Osteoblast (primary cell): ENCODE results near the gene CLTC. TPM values are rescaled to one million over a fixed set of nuclear protein-coding genes. Genes with fewer than 3 reads are reported as not detected.

Experiments
- DNase-seq: peaks from one replicate; pipeline ENCODE4 v3.0.0; 2011; ENCODE audit warnings: low spot score, mixed read lengths; ENCODE audit not compliant: insufficient read length; ENCODE audit errors: missing footprints
- H2AFZ ChIP-seq: 2 replicates; pipeline ENCODE4 v1.6.0; 2011; ENCODE audit warnings: mild to moderate bottlenecking, low read length
- H3K27ac ChIP-seq: 2 replicates; pipeline ENCODE4 v1.5.1; 2011; ENCODE audit warnings: mild to moderate bottlenecking, low read depth, low read length, moderate library complexity
- H3K27me3 ChIP-seq: 2 replicates; pipeline ENCODE4 v1.6.0; 2012; ENCODE audit warnings: mild to moderate bottlenecking, control low read depth, inconsistent platforms, low read length, moderate library complexity; ENCODE audit not compliant: insufficient read depth
- H3K36me3 ChIP-seq: 2 replicates; pipeline ENCODE4 v1.5.1; 2011; ENCODE audit warnings: mild to moderate bottlenecking, low read length, control low read depth, moderate library complexity; ENCODE audit not compliant: insufficient read depth
- H3K4me1 ChIP-seq: 2 replicates; pipeline ENCODE4 v1.5.1; 2011; ENCODE audit warnings: mild to moderate bottlenecking, low read length, control low read depth, moderate library complexity; ENCODE audit not compliant: insufficient read depth
- H3K4me2 ChIP-seq: 2 replicates; pipeline ENCODE4 v1.6.0; 2011; ENCODE audit warnings: mild to moderate bottlenecking, low read length; ENCODE audit not compliant: insufficient read depth
- H3K4me3 ChIP-seq: fragments of 200-600 bp; sonication (generic); 3 replicates; pipeline ENCODE4 v1.5.1; 2012; ENCODE audit warnings: mild to moderate bottlenecking, low read length, inconsistent platforms; ENCODE audit not compliant: insufficient read depth
- H3K79me2 ChIP-seq: 2 replicates; pipeline ENCODE4 v1.6.0; 2012; ENCODE audit warnings: mild to moderate bottlenecking, low read length, control low read depth, inconsistent platforms; ENCODE audit not compliant: insufficient read depth
- H3K9me3 ChIP-seq: 2 replicates; pipeline ENCODE4 v1.5.1; 2011; ENCODE audit warnings: low read depth, low read length, control low read depth
- H4K20me1 ChIP-seq: 2 replicates; pipeline ENCODE4 v1.6.0; 2012; ENCODE audit warnings: mild to moderate bottlenecking, low read length, control low read depth; ENCODE audit not compliant: insufficient read depth
- CTCF ChIP-seq: IDR thresholded peaks from 2 replicates; pipeline ENCODE4 v1.5.1; 2011; ENCODE audit warnings: mild to moderate bottlenecking, low read depth, low read length, moderate library complexity; ENCODE audit errors: extremely low read depth
- total RNA-seq: library from RNA; depleted of rRNA; stranded (reverse); fragments of >200 nt; gene quantifications from 2 replicates; pipeline ENCODE4 v1.2.3, GENCODE V29; 2012

Gene CLTC
- total RNA-seq, 1 donor, result 518 TPM

DNA sequence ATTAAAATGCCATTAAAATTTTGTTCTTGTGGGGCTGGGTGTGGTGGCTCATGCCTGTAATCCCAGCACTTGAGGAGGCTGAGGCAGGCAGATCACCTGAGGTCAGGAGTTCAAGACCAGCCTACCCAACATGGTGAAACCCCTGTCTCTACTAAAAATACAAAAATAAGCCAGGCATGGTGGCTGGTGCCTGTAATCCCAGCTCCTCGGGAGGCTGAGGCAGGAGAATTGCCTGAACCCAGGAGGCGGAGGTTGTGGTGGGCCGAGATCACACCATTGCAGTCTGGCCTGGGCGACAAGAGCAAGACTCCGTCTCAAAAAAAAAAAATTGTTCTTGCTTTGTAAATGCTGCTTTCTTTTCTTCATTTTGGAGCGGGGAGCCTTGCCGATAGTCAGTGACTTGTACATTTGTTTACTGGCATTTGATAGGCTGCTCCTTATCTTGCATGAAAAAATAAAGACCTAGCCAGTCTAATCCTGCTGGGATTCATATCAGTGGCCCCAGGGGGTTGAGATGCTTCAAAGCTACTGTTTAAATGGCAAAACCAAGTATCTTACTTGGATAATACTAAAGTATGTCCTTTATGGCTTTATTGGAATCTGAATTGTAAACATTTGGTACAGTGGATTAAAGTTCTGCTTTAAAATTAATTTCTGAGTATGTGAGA is 3.3 kb upstream of the CLTC start:
- no peak overlapping the region for H3K4me3 ChIP-seq
- peaks cover 20% of the 10 kb centered on the region for H3K79me2 ChIP-seq
- H3K36me3 ChIP-seq, result no peaks in the 10 kb centered on the region
- H3K4me1 ChIP-seq, result peaks cover 13% of the 10 kb centered on the region
- no peak for DNase-seq
- no peaks in the 10 kb centered on the region for H3K9me3 ChIP-seq
- H3K27ac ChIP-seq, result no peak overlapping the region
- no peak for TF ChIP-seq CTCF
- H3K4me2 ChIP-seq, result no peak overlapping the region
- no peak overlapping the region for H2AFZ ChIP-seq
- H3K27me3 ChIP-seq, result no peaks in the 10 kb centered on the region
- H4K20me1 ChIP-seq, result peaks cover 8% of the 10 kb centered on the region

DNA sequence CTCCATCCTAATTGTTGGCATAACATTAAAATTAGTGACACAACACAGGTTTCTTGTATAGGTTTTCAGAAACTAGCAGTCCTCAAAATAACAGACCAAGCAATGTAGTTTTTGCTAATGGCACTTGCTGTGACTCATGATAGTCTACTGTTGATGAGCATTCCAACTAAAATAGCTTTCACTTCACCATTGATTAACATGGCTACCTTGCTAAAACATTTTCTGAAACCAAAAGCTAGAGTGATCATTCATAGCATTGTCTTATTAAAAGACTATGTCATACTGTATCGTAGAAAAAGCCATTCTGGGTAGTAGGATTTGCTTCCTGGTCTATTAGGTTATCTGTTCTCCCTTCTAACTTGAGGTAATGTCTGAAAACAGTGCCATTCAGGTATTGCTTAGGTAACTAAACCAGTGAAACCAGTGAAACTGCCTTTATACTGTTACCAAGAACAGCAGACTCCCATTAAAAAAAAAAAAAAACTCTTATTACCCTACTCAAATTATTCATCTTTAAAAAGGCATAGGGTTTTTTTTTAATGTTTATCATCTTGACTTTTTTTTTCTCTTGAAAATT is 2.5 kb upstream of the CLTC start:
- Histone ChIP-seq H3K4me3 (no peak overlapping the region), H2AFZ (peak overlapping the region; percentile 1), H3K27ac (no peak overlapping the region)

GRCh38 chr17:59619035-59619297 is 729 bp upstream of the CLTC start:
- DNase-seq, result peak; percentile 94
- H3K4me1 ChIP-seq, result peaks cover 38% of the 10 kb centered on the region
- TF ChIP-seq CTCF, result no peak
- no peaks in the 10 kb centered on the region for H3K36me3 ChIP-seq
- peaks cover 34% of the 10 kb centered on the region for H4K20me1 ChIP-seq
- H3K27me3 ChIP-seq, result no peaks in the 10 kb centered on the region
- no peaks in the 10 kb centered on the region for H3K9me3 ChIP-seq
- peak overlapping the region; percentile 90 for H2AFZ ChIP-seq
- peaks cover 46% of the 10 kb centered on the region for H3K79me2 ChIP-seq
- H3K4me2 ChIP-seq, result peak overlapping the region; percentile 97
- peak overlapping the region; percentile 99 for H3K4me3 ChIP-seq
- peak overlapping the region; percentile 99 for H3K27ac ChIP-seq

More for the DNA sequence above, 2.5 kb upstream of the CLTC start:
- Histone ChIP-seq H3K4me2 (peak overlapping the region; percentile 0), H4K20me1 (peaks cover 17% of the 10 kb centered on the region), H3K27me3 (no peaks in the 10 kb centered on the region), H3K4me1 (peaks cover 20% of the 10 kb centered on the region), H3K79me2 (peaks cover 29% of the 10 kb centered on the region), H3K36me3 (no peaks in the 10 kb centered on the region), H3K9me3 (no peaks in the 10 kb centered on the region)
- TF ChIP-seq CTCF, result no peak
- no peak for DNase-seq

DNA sequence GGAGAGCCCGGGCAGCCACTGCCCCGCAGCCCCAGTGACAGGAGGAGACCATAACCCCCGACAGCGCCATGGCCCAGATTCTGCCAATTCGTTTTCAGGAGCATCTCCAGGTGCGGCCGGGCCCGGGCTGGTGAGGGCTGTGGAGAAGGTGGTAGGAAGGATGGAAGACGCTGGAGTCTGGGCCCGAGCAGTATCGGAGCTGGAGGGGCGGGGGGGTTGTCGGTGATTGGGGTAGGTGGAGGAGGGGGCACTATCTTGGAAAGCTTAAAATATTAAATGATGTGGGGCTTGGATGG is 317 bp downstream of the CLTC start:
- TF ChIP-seq CTCF, result no peak
- peaks cover 44% of the 10 kb centered on the region for H4K20me1 ChIP-seq
- no peaks in the 10 kb centered on the region for H3K36me3 ChIP-seq
- H3K27me3 ChIP-seq, result no peaks in the 10 kb centered on the region
- peak overlapping the region; percentile 99 for H3K27ac ChIP-seq
- peaks cover 40% of the 10 kb centered on the region for H3K4me1 ChIP-seq
- H3K4me2 ChIP-seq, result peak overlapping the region; percentile 97
- peak overlapping the region; percentile 76 for H2AFZ ChIP-seq
- peak overlapping the region; percentile 99 for H3K4me3 ChIP-seq
- H3K79me2 ChIP-seq, result peaks cover 56% of the 10 kb centered on the region
- no peak for DNase-seq
- no peaks in the 10 kb centered on the region for H3K9me3 ChIP-seq
